WTC11 (cell line): ENCODE data around the gene SSBP2. TPM values are rescaled to one million over a fixed set of nuclear protein-coding genes. Genes with fewer than 3 reads are reported as not detected.

ENCODE experiments used
- ATAC-seq: fragments of 200-7000 bp; cut with Tn5 transposase; 2 replicates; pipeline ENCODE4 v1.10.0; 2021; ENCODE audit warnings: mild to moderate bottlenecking, moderate library complexity
- CTCF ChIA-PET: fragments of 300-600 bp; sonication (Branson Sonifier 250); formaldehyde crosslinking; loops from one replicate; lab custom pipeline; 2021; ENCODE audit warnings: antibody characterized with exemption; lab: Charles Lee
- POLR2A ChIA-PET: fragments of 350-600 bp; sonication (Branson Sonifier 250); formaldehyde crosslinking; loops from one replicate; lab custom pipeline; 2021; ENCODE audit warnings: antibody characterized with exemption; lab: Charles Lee
- DNase-seq: peaks from one replicate; pipeline ENCODE4 v3.0.0; 2021; ENCODE audit warnings: low spot score
- H3K27ac Mint-ChIP-seq: 2 replicates; pipeline ENCODE4 v1.8.0; 2021; ENCODE audit warnings: mixed read lengths
- H3K27me3 Mint-ChIP-seq: 2 replicates; pipeline ENCODE4 v1.8.0; 2021; ENCODE audit warnings: low read depth, mild to moderate bottlenecking, moderate library complexity, mixed read lengths
- H3K36me3 Mint-ChIP-seq: 2 replicates; pipeline ENCODE4 v1.8.0; 2021; ENCODE audit warnings: mixed read lengths
- H3K4me1 Mint-ChIP-seq: 2 replicates; pipeline ENCODE4 v1.8.0; 2022; ENCODE audit warnings: mixed read lengths
- H3K4me3 Mint-ChIP-seq: 2 replicates; pipeline ENCODE4 v1.8.0; 2021; ENCODE audit warnings: mild to moderate bottlenecking, moderate library complexity, mixed read lengths
- H3K9me3 Mint-ChIP-seq: 2 replicates; pipeline ENCODE4 v1.8.0; 2021; ENCODE audit warnings: mixed read lengths
- ATF1 ChIP-seq: sonication (generic); formaldehyde crosslinking; IDR thresholded peaks from 2 replicates; pipeline ENCODE4 v1.8.1; 2023; ENCODE audit warnings: mild to moderate bottlenecking, moderate library complexity, missing genetic modification reagents
- CBFB ChIP-seq: sonication (generic); formaldehyde crosslinking; IDR thresholded peaks from 2 replicates; pipeline ENCODE4 v1.8.1; 2022; ENCODE audit warnings: mild to moderate bottlenecking, low read depth, missing genetic modification reagents
- CREM ChIP-seq: sonication (generic); formaldehyde crosslinking; IDR thresholded peaks from 2 replicates; pipeline ENCODE4 v1.8.1; 2022; ENCODE audit warnings: mild to moderate bottlenecking, missing genetic modification reagents, moderate library complexity
- ESRRA ChIP-seq: sonication (generic); formaldehyde crosslinking; IDR thresholded peaks from 2 replicates; pipeline ENCODE4 v1.8.1; 2022; ENCODE audit warnings: mild to moderate bottlenecking, missing genetic modification reagents, borderline replicate concordance
- ETV6 ChIP-seq: sonication (generic); formaldehyde crosslinking; IDR thresholded peaks from 2 replicates; pipeline ENCODE4 v1.8.1; 2022; ENCODE audit warnings: mild to moderate bottlenecking, missing genetic modification reagents
- FOXP1 ChIP-seq: sonication (generic); formaldehyde crosslinking; IDR thresholded peaks from 2 replicates; pipeline ENCODE4 v1.8.0; 2022; ENCODE audit warnings: missing genetic modification reagents, mild to moderate bottlenecking, moderate library complexity, borderline replicate concordance
- HMGA2 ChIP-seq: fragments of 250-450 bp; sonication (Bioruptor Pico); IDR thresholded peaks from 2 replicates; pipeline ENCODE4 v1.4.0; 2021; ENCODE audit warnings: mild to moderate bottlenecking, moderate library complexity
- JUN ChIP-seq: sonication (generic); formaldehyde crosslinking; IDR thresholded peaks from 2 replicates; pipeline ENCODE4 v1.8.0; 2023; ENCODE audit warnings: mild to moderate bottlenecking, missing genetic modification reagents
- KAT7 ChIP-seq: sonication (generic); formaldehyde crosslinking; IDR thresholded peaks from 2 replicates; pipeline ENCODE4 v1.8.1; 2023; ENCODE audit warnings: missing genetic modification reagents, mild to moderate bottlenecking, borderline replicate concordance
- NR2C2 ChIP-seq: sonication (generic); formaldehyde crosslinking; IDR thresholded peaks from 2 replicates; pipeline ENCODE4 v1.8.0; 2022; ENCODE audit warnings: mild to moderate bottlenecking, missing genetic modification reagents
- SMAD4 ChIP-seq: sonication (generic); formaldehyde crosslinking; IDR thresholded peaks from 2 replicates; pipeline ENCODE4 v1.8.0; 2022; ENCODE audit warnings: mild to moderate bottlenecking, missing genetic modification reagents
- TEAD4 ChIP-seq: sonication (generic); formaldehyde crosslinking; IDR thresholded peaks from 2 replicates; pipeline ENCODE4 v1.8.0; 2022; ENCODE audit warnings: mild to moderate bottlenecking, missing genetic modification reagents
- USF1 ChIP-seq: sonication (generic); formaldehyde crosslinking; IDR thresholded peaks from 2 replicates; pipeline ENCODE4 v1.8.0; 2022; ENCODE audit warnings: mild to moderate bottlenecking, missing genetic modification reagents
- ZBTB21 ChIP-seq: sonication (generic); formaldehyde crosslinking; IDR thresholded peaks from 2 replicates; pipeline ENCODE4 v1.8.1; 2023; ENCODE audit warnings: mild to moderate bottlenecking, missing genetic modification reagents, borderline replicate concordance
- ZNF281 ChIP-seq: sonication (generic); formaldehyde crosslinking; IDR thresholded peaks from 2 replicates; pipeline ENCODE4 v1.8.0; 2023; ENCODE audit warnings: mild to moderate bottlenecking, missing genetic modification reagents
- ZNF416 ChIP-seq: fragments of 250-450 bp; sonication (Bioruptor Pico); IDR thresholded peaks from 2 replicates; pipeline ENCODE4 v1.9.0; 2021; ENCODE audit warnings: mild to moderate bottlenecking, inconsistent platforms
- total RNA-seq: library from RNA; stranded (reverse); gene quantifications from 3 replicates; pipeline ENCODE4 v1.2.3, GENCODE V29; 2021
- TF ChIP-seq, protein P1 (sequence below): sonication (generic); formaldehyde crosslinking; IDR thresholded peaks from 2 replicates; pipeline ENCODE4 v1.8.1; 2023; ENCODE audit warnings: mild to moderate bottlenecking, missing genetic modification reagents
- TF ChIP-seq, protein P2 (sequence below): fragments of 250-450 bp; sonication (Bioruptor Pico); IDR thresholded peaks from 2 replicates; pipeline ENCODE4 v1.9.0; 2021; ENCODE audit warnings: moderate library complexity, mild to moderate bottlenecking, inconsistent platforms, borderline replicate concordance
- TF ChIP-seq, protein P3 (sequence below): sonication (generic); formaldehyde crosslinking; conservative IDR thresholded peaks from 2 replicates; pipeline ENCODE4 v1.8.1; 2022; ENCODE audit warnings: mild to moderate bottlenecking, missing genetic modification reagents

Gene SSBP2
- total RNA-seq, 1 experiment from 2014 or later, result 24.9 TPM

GRCh38 chr5:81778642-81779041, 27.7 kb upstream of the SSBP2 start:
- Mint-ChIP-seq H3K27ac (no peak overlapping the region), H3K4me1 (peaks cover 15% of the 10 kb centered on the region), H3K9me3 (no peaks in the 10 kb centered on the region), H3K27me3 (no peaks in the 10 kb centered on the region; the same call in 1 of the 2 replicates), H3K36me3 (no peaks in the 10 kb centered on the region), H3K4me3 (no peak overlapping the region)
- POLR2A ChIA-PET, result no interaction called here
- ATAC-seq (no peak), DNase-seq (no peak)
- TF ChIP-seq ZBTB21 (CRISPR knock-in tag) (no peak), KAT7 (CRISPR knock-in tag) (no peak), ZNF416 (CRISPR knock-in tag) (no peak), CREM (CRISPR knock-in tag) (no peak), USF1 (CRISPR knock-in tag) (no peak), CBFB (CRISPR knock-in tag) (no peak), ETV6 (CRISPR knock-in tag) (no peak)
- TF ChIP-seq, protein P1, sequence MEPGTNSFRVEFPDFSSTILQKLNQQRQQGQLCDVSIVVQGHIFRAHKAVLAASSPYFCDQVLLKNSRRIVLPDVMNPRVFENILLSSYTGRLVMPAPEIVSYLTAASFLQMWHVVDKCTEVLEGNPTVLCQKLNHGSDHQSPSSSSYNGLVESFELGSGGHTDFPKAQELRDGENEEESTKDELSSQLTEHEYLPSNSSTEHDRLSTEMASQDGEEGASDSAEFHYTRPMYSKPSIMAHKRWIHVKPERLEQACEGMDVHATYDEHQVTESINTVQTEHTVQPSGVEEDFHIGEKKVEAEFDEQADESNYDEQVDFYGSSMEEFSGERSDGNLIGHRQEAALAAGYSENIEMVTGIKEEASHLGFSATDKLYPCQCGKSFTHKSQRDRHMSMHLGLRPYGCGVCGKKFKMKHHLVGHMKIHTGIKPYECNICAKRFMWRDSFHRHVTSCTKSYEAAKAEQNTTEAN, result no peak
- CTCF ChIA-PET, result interaction anchor here (1.3 to 1.9 kb wide), 2 partner anchors 60 to 353 kb away, joined by 3 to 6 read pairs; no protein-coding TSS in a partner anchor

GRCh38 chr5:81776258-81776657, 25.4 kb upstream of the SSBP2 start:
- Mint-ChIP-seq H3K27me3 (no peaks in the 10 kb centered on the region; the same call in 1 of the 2 replicates), H3K27ac (no peak overlapping the region), H3K36me3 (peaks cover 16% of the 10 kb centered on the region), H3K4me3 (no peak overlapping the region), H3K9me3 (peaks cover 18% of the 10 kb centered on the region), H3K4me1 (peaks cover 15% of the 10 kb centered on the region)
- ChIA-PET POLR2A (no interaction called here), CTCF (no interaction called here)
- TF ChIP-seq FOXP1, result no peak
- TF ChIP-seq, protein P2, sequence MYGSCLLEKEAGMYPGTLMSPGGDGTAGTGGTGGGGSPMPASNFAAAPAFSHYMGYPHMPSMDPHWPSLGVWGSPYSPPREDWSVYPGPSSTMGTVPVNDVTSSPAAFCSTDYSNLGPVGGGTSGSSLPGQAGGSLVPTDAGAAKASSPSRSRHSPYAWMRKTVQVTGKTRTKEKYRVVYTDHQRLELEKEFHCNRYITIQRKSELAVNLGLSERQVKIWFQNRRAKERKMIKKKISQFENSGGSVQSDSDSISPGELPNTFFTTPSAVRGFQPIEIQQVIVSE, result no peak
- no peak for TF ChIP-seq SMAD4
- TF ChIP-seq HMGA2, result no peak
- no peak for TF ChIP-seq JUN (CRISPR knock-in tag)
- TF ChIP-seq TEAD4, result no peak
- TF ChIP-seq, protein P3, sequence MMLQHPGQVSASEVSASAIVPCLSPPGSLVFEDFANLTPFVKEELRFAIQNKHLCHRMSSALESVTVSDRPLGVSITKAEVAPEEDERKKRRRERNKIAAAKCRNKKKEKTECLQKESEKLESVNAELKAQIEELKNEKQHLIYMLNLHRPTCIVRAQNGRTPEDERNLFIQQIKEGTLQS (CRISPR knock-in tag), result no peak
- TF ChIP-seq ESRRA (CRISPR knock-in tag), result no peak
- TF ChIP-seq ZNF281 (CRISPR knock-in tag), result no peak
- no peak for TF ChIP-seq ATF1
- no peak for TF ChIP-seq NR2C2 (CRISPR knock-in tag)
- TF ChIP-seq CBFB (CRISPR knock-in tag), result no peak
- no peak for TF ChIP-seq USF1 (CRISPR knock-in tag)
- ATAC-seq (no peak), DNase-seq (no peak)
